Ovary (tissue), 3 donors: Measurements from ENCODE around the gene ACSL3.
"Not testable (repeated sequence)": the region's sequence is repeated elsewhere in the genome, so short reads cannot be mapped to it uniquely, and the experiment has no call there.

Experiments
- POLR2A ChIP-seq: fragments of 450-650 bp; IDR thresholded peaks from one replicate; pipeline ENCODE4 v1.6.1; 2017; ENCODE audit warnings: antibody characterized with exemption, mild to moderate bottlenecking, moderate library complexity
- TF ChIP-seq, protein P1 (sequence below), 3 donors: fragments of 450-650 bp in 2 of 3; fragments of 200-600 bp in 1 of 3; IDR thresholded peaks; one replicate each; pipeline versions ENCODE4 v1.5.1 to v1.8.0; 2016 to 2022; ENCODE audit warnings: antibody characterized with exemption in 3 of 3, mild to moderate bottlenecking in 1 of 3
- donor health status: DM: no; HTN: no; CAD: no.

DNA sequence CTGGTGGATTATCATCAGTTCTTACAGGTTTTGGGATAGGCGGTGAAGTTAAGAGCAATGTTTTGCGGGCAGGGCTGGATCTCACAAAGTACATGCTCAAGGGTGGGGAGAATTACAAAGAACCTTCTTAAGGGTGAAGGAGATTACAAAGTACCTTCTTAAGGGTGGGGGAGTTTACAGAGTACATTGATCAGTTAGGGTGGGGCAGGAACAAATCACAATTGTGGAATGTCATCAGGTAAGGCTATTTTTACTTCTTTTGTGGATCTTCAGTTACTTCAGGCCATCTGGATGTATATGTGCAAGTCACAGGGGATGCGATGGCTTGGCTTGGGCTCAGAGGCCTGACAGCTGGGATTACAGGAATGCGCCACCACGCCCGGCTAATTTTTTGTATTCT, 12.8 kb upstream of the ACSL3 start:
- TF ChIP-seq, protein P1, sequence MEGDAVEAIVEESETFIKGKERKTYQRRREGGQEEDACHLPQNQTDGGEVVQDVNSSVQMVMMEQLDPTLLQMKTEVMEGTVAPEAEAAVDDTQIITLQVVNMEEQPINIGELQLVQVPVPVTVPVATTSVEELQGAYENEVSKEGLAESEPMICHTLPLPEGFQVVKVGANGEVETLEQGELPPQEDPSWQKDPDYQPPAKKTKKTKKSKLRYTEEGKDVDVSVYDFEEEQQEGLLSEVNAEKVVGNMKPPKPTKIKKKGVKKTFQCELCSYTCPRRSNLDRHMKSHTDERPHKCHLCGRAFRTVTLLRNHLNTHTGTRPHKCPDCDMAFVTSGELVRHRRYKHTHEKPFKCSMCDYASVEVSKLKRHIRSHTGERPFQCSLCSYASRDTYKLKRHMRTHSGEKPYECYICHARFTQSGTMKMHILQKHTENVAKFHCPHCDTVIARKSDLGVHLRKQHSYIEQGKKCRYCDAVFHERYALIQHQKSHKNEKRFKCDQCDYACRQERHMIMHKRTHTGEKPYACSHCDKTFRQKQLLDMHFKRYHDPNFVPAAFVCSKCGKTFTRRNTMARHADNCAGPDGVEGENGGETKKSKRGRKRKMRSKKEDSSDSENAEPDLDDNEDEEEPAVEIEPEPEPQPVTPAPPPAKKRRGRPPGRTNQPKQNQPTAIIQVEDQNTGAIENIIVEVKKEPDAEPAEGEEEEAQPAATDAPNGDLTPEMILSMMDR (IDR thresholded peaks at IDR 0.05) = not testable (repeated sequence)
- TF ChIP-seq POLR2A = not testable (repeated sequence)
